A549 (cell line): ENCODE measurements around the gene TTLL9. TPM values are rescaled to one million over a fixed set of nuclear protein-coding genes. Genes with fewer than 3 reads are reported as not detected.
"Not testable (repeated sequence)": the region's sequence is repeated elsewhere in the genome, so short reads cannot be mapped to it uniquely, and the experiment has no call there.

Experiments
- ATAC-seq, 2 experiments: fragments of 200-7000 bp in 1 of 2; fragments of >200 bp in 1 of 2; cut with Nextera tagmentation in 1 of 2; cut with Tn5 transposase in 1 of 2; 3 replicates each; pipeline versions ENCODE4 v1.8.0 to v1.9.1; 2018 to 2020; ENCODE audit warnings: mild to moderate bottlenecking in 1 of 2, moderate library complexity in 1 of 2
- CTCF ChIA-PET: fragments of 300-600 bp; sonication (Branson Sonifier 250); formaldehyde crosslinking; extraction: SDS; loops from one replicate; lab custom pipeline; 2021; ENCODE audit warnings: antibody characterized with exemption, inconsistent platforms; lab: Yijun Ruan, JAX
- POLR2A ChIA-PET: fragments of 350-600 bp; formaldehyde crosslinking; extraction: SDS; loops from one replicate; lab custom pipeline; 2021; ENCODE audit warnings: antibody characterized with exemption, inconsistent platforms; lab: Yijun Ruan, JAX
- DNase-seq, 2 experiments: peaks; one replicate each; pipeline versions ENCODE4 v3.0.0 to v3.0.0-alpha.2; 2011 to 2016; ENCODE audit warnings: low read depth in 1 of 2, low spot score in 1 of 2
- FAIRE-seq: peaks from 2 replicates; lab custom pipeline; 2011; peaks lifted over from hg19 to GRCh38; lab: Jason Lieb, UNC
- H3K27ac ChIP-seq, 2 experiments: fragments of >200 bp; sonication (Bioruptor Twin); formaldehyde crosslinking; 3 replicates each; pipeline ENCODE4 v1.5.1; 2016 to 2017
- H3K4me1 ChIP-seq: fragments of >200 bp; sonication (Bioruptor Twin); formaldehyde crosslinking; 3 replicates; pipeline ENCODE4 v1.6.1; 2016
- H3K4me2 ChIP-seq: fragments of >200 bp; sonication (Bioruptor Twin); formaldehyde crosslinking; 3 replicates; pipeline ENCODE4 v1.6.1; 2016
- H3K4me3 ChIP-seq: fragments of >200 bp; sonication (Bioruptor Twin); formaldehyde crosslinking; 3 replicates; pipeline ENCODE4 v1.5.1; 2016
- H3K9me3 ChIP-seq: fragments of >200 bp; sonication (Bioruptor Twin); formaldehyde crosslinking; 3 replicates; pipeline ENCODE4 v1.6.1; 2016
- CBX2 ChIP-seq: fragments of 200-600 bp; sonication (generic); IDR thresholded peaks from 2 replicates; pipeline ENCODE4 v1.6.1; 2016; ENCODE audit warnings: low read depth, mild to moderate bottlenecking, borderline replicate concordance
- CBX8 ChIP-seq: fragments of 200-600 bp; sonication (generic); IDR thresholded peaks from 2 replicates; pipeline ENCODE4 v1.6.1; 2016
- CEBPB ChIP-seq, 2 experiments: fragments of >200 bp in 1 of 2; sonication (Bioruptor Twin) in 1 of 2; formaldehyde crosslinking in 1 of 2; IDR thresholded peaks; 2 replicates each; pipeline ENCODE4 v1.6.1; 2012 to 2016
- CHD2 ChIP-seq: fragments of 150-350 bp; IDR thresholded peaks from 2 replicates; pipeline ENCODE4 v1.6.1; 2014; ENCODE audit warnings: low read length; ENCODE audit not compliant: partially characterized antibody
- CHD4 ChIP-seq: fragments of 200-600 bp; sonication (generic); IDR thresholded peaks from 2 replicates; pipeline ENCODE4 v1.6.1; 2016; ENCODE audit warnings: antibody characterized with exemption, mild to moderate bottlenecking, borderline replicate concordance
- CTCF ChIP-seq: fragments of >200 bp; sonication (Bioruptor Twin); formaldehyde crosslinking; IDR thresholded peaks from 3 replicates; pipeline ENCODE4 v1.5.1; 2016
- ESRRA ChIP-seq: fragments of 150-350 bp; IDR thresholded peaks from 2 replicates; pipeline ENCODE4 v1.6.1; 2014; ENCODE audit warnings: mild to moderate bottlenecking, low read length, borderline replicate concordance
- FOSB ChIP-seq: fragments of 250-450 bp; sonication (Bioruptor Pico); IDR thresholded peaks from 2 replicates; pipeline ENCODE4 v1.5.0; 2020; ENCODE audit warnings: mild to moderate bottlenecking, moderate library complexity
- HES2 ChIP-seq: fragments of >200 bp; sonication (Bioruptor Twin); formaldehyde crosslinking; IDR thresholded peaks from 2 replicates; pipeline ENCODE4 v1.6.1; 2016
- HOXA7 ChIP-seq: fragments of 250-450 bp; sonication (Bioruptor Pico); IDR thresholded peaks from 2 replicates; pipeline ENCODE4 v1.5.0; 2020; ENCODE audit warnings: mild to moderate bottlenecking, moderate library complexity
- KDM5A ChIP-seq: fragments of 200-600 bp; sonication (generic); IDR thresholded peaks from 2 replicates; pipeline ENCODE4 v1.6.1; 2016; ENCODE audit warnings: antibody characterized with exemption, mild to moderate bottlenecking
- NPAS2 ChIP-seq: fragments of 250-450 bp; sonication (Bioruptor Pico); IDR thresholded peaks from 2 replicates; pipeline ENCODE4 v1.8.0; 2022; ENCODE audit warnings: mild to moderate bottlenecking, moderate library complexity, borderline replicate concordance
- PHF8 ChIP-seq: fragments of 200-600 bp; sonication (generic); IDR thresholded peaks from 2 replicates; pipeline ENCODE4 v1.6.1; 2016; ENCODE audit warnings: low read depth, mild to moderate bottlenecking, antibody characterized with exemption, moderate library complexity, borderline replicate concordance
- RFX5 ChIP-seq: fragments of 450-650 bp; IDR thresholded peaks from 2 replicates; pipeline ENCODE4 v1.7.1; 2014; ENCODE audit warnings: antibody characterized with exemption, mild to moderate bottlenecking, moderate library complexity
- SREBF2 ChIP-seq: fragments of 450-650 bp; IDR thresholded peaks from 2 replicates; pipeline ENCODE4 v1.6.1; 2014; ENCODE audit warnings: mild to moderate bottlenecking, moderate library complexity
- TP53 ChIP-seq: fragments of 250-450 bp; sonication (Bioruptor Pico); IDR thresholded peaks from 2 replicates; pipeline ENCODE4 v1.5.0; 2021; ENCODE audit warnings: mild to moderate bottlenecking, moderate library complexity
- ZC3H11A ChIP-seq: fragments of 450-650 bp; IDR thresholded peaks from 2 replicates; pipeline ENCODE4 v1.6.1; 2014; ENCODE audit warnings: antibody characterized with exemption, mild to moderate bottlenecking
- ZFP36 ChIP-seq: fragments of 450-650 bp; IDR thresholded peaks from 2 replicates; pipeline ENCODE4 v1.6.1; 2014; ENCODE audit warnings: borderline replicate concordance; ENCODE audit not compliant: partially characterized antibody
- WGBS: methylation state at CpG from one replicate; pipeline ENCODE4 v1.1.6; 2017; ENCODE audit errors: missing lambda C conversion rate; 5-methylcytosine and 5-hydroxymethylcytosine counted together
- polyA plus RNA-seq, 4 experiments: library from polyadenylated mRNA; depleted of rRNA in 3 of 4; stranded (reverse); fragments of >200 nt; fragmentation: RNase III in 1 of 4; extraction: RNeasy Plus Mini Kit Qiagen cat#74134 plus additional on column Dnase treatment in 1 of 4; gene quantifications; 2 replicates in 3 of 4; 3 replicates in 1 of 4; pipeline ENCODE4 v1.2.3, GENCODE V29; 2011 to 2017
- TF ChIP-seq, protein P1 (sequence below): fragments of 200-600 bp; sonication (generic); IDR thresholded peaks from 2 replicates; pipeline ENCODE4 v1.6.1; 2016; ENCODE audit warnings: antibody characterized with exemption, mild to moderate bottlenecking, moderate library complexity
- TF ChIP-seq, protein P2 (sequence below): fragments of 150-350 bp; IDR thresholded peaks from 2 replicates; pipeline ENCODE4 v1.6.1; 2014; ENCODE audit warnings: low read depth, mild to moderate bottlenecking, low read length
- TF ChIP-seq, protein P3 (sequence below): IDR thresholded peaks from 2 replicates; pipeline ENCODE4 v1.6.1; 2012
- TF ChIP-seq, protein P4 (sequence below): fragments of 450-650 bp; IDR thresholded peaks from 2 replicates; pipeline ENCODE4 v1.6.1; 2014; ENCODE audit warnings: antibody characterized with exemption

TTLL9 gene
- polyA plus RNA-seq, 2 of the 4 experiments (the other 2 are of a cell fraction), result 0.06 to 0.15 TPM

- DNase-seq, result no peak
- CTCF ChIA-PET, result interaction anchor here (0.7 to 6.8 kb wide), 6 partner anchors 10 to 204 kb away, joined by 3 to 80 read pairs (median 12); partner anchors contain the start of gene PDRG1
- H3K4me1 ChIP-seq, result peaks cover 22% of the 10 kb centered on the region; the same call in 2 of the 3 replicates
- no peak overlapping the region for H3K4me3 ChIP-seq
- TF ChIP-seq, protein P1, sequence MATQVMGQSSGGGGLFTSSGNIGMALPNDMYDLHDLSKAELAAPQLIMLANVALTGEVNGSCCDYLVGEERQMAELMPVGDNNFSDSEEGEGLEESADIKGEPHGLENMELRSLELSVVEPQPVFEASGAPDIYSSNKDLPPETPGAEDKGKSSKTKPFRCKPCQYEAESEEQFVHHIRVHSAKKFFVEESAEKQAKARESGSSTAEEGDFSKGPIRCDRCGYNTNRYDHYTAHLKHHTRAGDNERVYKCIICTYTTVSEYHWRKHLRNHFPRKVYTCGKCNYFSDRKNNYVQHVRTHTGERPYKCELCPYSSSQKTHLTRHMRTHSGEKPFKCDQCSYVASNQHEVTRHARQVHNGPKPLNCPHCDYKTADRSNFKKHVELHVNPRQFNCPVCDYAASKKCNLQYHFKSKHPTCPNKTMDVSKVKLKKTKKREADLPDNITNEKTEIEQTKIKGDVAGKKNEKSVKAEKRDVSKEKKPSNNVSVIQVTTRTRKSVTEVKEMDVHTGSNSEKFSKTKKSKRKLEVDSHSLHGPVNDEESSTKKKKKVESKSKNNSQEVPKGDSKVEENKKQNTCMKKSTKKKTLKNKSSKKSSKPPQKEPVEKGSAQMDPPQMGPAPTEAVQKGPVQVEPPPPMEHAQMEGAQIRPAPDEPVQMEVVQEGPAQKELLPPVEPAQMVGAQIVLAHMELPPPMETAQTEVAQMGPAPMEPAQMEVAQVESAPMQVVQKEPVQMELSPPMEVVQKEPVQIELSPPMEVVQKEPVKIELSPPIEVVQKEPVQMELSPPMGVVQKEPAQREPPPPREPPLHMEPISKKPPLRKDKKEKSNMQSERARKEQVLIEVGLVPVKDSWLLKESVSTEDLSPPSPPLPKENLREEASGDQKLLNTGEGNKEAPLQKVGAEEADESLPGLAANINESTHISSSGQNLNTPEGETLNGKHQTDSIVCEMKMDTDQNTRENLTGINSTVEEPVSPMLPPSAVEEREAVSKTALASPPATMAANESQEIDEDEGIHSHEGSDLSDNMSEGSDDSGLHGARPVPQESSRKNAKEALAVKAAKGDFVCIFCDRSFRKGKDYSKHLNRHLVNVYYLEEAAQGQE, result no peak
- TF ChIP-seq ESRRA, result no peak
- no peak for TF ChIP-seq SREBF2
- no peak for TF ChIP-seq FOSB (CRISPR knock-in tag)
- no peak for TF ChIP-seq RFX5
- no peak for TF ChIP-seq CEBPB (IDR thresholded peaks at IDR 0.05)
- TF ChIP-seq TP53, result no peak
- TF ChIP-seq, protein P2, sequence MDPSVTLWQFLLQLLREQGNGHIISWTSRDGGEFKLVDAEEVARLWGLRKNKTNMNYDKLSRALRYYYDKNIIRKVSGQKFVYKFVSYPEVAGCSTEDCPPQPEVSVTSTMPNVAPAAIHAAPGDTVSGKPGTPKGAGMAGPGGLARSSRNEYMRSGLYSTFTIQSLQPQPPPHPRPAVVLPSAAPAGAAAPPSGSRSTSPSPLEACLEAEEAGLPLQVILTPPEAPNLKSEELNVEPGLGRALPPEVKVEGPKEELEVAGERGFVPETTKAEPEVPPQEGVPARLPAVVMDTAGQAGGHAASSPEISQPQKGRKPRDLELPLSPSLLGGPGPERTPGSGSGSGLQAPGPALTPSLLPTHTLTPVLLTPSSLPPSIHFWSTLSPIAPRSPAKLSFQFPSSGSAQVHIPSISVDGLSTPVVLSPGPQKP, result no peak
- no peak for TF ChIP-seq CHD2
- TF ChIP-seq CBX8, result no peak
- no peak for TF ChIP-seq KDM5A
- TF ChIP-seq, protein P3, sequence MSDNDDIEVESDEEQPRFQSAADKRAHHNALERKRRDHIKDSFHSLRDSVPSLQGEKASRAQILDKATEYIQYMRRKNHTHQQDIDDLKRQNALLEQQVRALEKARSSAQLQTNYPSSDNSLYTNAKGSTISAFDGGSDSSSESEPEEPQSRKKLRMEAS, result no peak
- H3K27ac ChIP-seq, result no peak overlapping the region
- no peak overlapping the region for H3K4me2 ChIP-seq
- no peak for FAIRE-seq
- no peak for ATAC-seq
- POLR2A ChIA-PET, result no interaction called here
- WGBS, result 63% methylated on average over 2 of the region's 2 CpGs
- no peaks in the 10 kb centered on the region for H3K9me3 ChIP-seq
Observed at GRCh38 chr20:31827059-31827458, 43.4 kb upstream of the TTLL9 start.

GRCh38 chr20:31828016-31828415, 42.4 kb upstream of the TTLL9 start:
- CTCF ChIA-PET, result interaction anchor here (0.7 to 6.8 kb wide), 5 partner anchors 19 to 229 kb away, joined by 4 to 80 read pairs (median 25); no protein-coding TSS in a partner anchor
- DNase-seq, FAIRE-seq, H3K9me3 ChIP-seq, ATAC-seq, H3K4me2 ChIP-seq, POLR2A ChIA-PET, H3K4me3 ChIP-seq, H3K27ac ChIP-seq: not testable (repeated sequence)
- 95% methylated on average over 11 of the region's 11 CpGs for WGBS
- H3K4me1 ChIP-seq, result peaks cover 16% of the 10 kb centered on the region; the same call in 1 of the 3 replicates

GRCh38 chr20:31829731-31830130, 40.7 kb upstream of the TTLL9 start:
- DNase-seq (no peak), ATAC-seq (no peak), FAIRE-seq (no peak)
- CTCF ChIA-PET, result interaction anchor here (0.8 to 10.8 kb wide), 8 partner anchors 8 to 201 kb away, joined by 3 to 125 read pairs (median 4); partner anchors contain the start of gene FOXS1
- H3K4me3 ChIP-seq, result no peak overlapping the region
- no peak overlapping the region for H3K4me2 ChIP-seq
- H3K4me1 ChIP-seq, result peaks cover 6% of the 10 kb centered on the region; the same call in 1 of the 3 replicates
- H3K27ac ChIP-seq, result no peak overlapping the region
- 87% methylated on average over 6 of the region's 6 CpGs for WGBS
- TF ChIP-seq HES2, result no peak
- no peak for TF ChIP-seq CTCF
- TF ChIP-seq CHD4, result no peak
- TF ChIP-seq HOXA7, result no peak
- TF ChIP-seq NPAS2, result no peak
- TF ChIP-seq PHF8, result no peak
- TF ChIP-seq CHD2, result no peak
- no peak for TF ChIP-seq ZC3H11A
- no peak for TF ChIP-seq CBX2
- TF ChIP-seq, protein P3, result no peak
- no peak for TF ChIP-seq ZFP36
- TF ChIP-seq SREBF2, result no peak
- TF ChIP-seq, protein P4, sequence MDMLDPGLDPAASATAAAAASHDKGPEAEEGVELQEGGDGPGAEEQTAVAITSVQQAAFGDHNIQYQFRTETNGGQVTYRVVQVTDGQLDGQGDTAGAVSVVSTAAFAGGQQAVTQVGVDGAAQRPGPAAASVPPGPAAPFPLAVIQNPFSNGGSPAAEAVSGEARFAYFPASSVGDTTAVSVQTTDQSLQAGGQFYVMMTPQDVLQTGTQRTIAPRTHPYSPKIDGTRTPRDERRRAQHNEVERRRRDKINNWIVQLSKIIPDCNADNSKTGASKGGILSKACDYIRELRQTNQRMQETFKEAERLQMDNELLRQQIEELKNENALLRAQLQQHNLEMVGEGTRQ, result no peak
- no peak for TF ChIP-seq TP53
- TF ChIP-seq KDM5A, result no peak
- POLR2A ChIA-PET, result no interaction called here
- no peaks in the 10 kb centered on the region for H3K9me3 ChIP-seq
